Measurements from ENCODE around the gene DCTD.

GRCh38 chr4:182840108-182840507, 77.1 kb downstream of the DCTD start:
- TF ChIP-seq ATF2 (CRISPR knock-in tag; IDR thresholded peaks at IDR 0.05) (no peak), ESRRA (CRISPR knock-in tag; IDR thresholded peaks at IDR 0.05; ENCODE audit: low read depth) (no peak)

Data from HepG2 (cell line).